ENCODE results near the gene BTN2A1. TPM values are rescaled to one million over a fixed set of nuclear protein-coding genes. Genes with fewer than 3 reads are reported as not detected.

Gene BTN2A1
- total RNA-seq, 1 experiment from 2014 or later, result 11.2 TPM

GRCh38 chr6:26489996-26490964 lies 32.5 kb downstream of the BTN2A1 start:
- Histone ChIP-seq H3K4me1 (ENCODE audit: control insufficient read depth in 1 of 2, insufficient read depth in 2 of 2, low read length in 2 of 2) (no peaks in the 10 kb centered on the region), H3K9ac (ENCODE audit: low read length) (no peak overlapping the region), H3K36me3 (ENCODE audit: control insufficient read depth in 1 of 2, insufficient read depth in 2 of 2, low read length in 2 of 2) (no peaks in the 10 kb centered on the region), H3K79me2 (ENCODE audit: insufficient read depth, low read length) (no peaks in the 10 kb centered on the region), H2AFZ (ENCODE audit: low read depth, low read length, poor library complexity, severe bottlenecking) (no peak overlapping the region), H3K27ac (ENCODE audit: low read depth, low read length) (no peak overlapping the region), H3K9me2 (ENCODE audit: insufficient read depth) (no peaks in the 10 kb centered on the region), H3K4me2 (ENCODE audit: low read length) (no peak overlapping the region), H3K4me3 (replicated peaks in 1 of 2; ENCODE audit: low read depth in 1 of 2, low read length in 2 of 2) (no peak overlapping the region), H3K9me3 (ENCODE audit: control insufficient read depth in 1 of 2, insufficient read depth in 1 of 2, low read depth in 1 of 2, low read length in 2 of 2) (no peaks in the 10 kb centered on the region), H3K27me3 (ENCODE audit: insufficient read depth, low read length) (no peaks in the 10 kb centered on the region), H4K20me1 (ENCODE audit: insufficient read depth) (no peaks in the 10 kb centered on the region)
- ChIA-PET POLR2A (interaction anchor here (1.0 kb wide), 1 partner anchor 16 kb away, joined by 4 read pairs; no protein-coding TSS in a partner anchor), RAD21 (ENCODE audit: low non-redundant PET in 1 of 2, low total read pairs in 2 of 2, uncharacterized antibody in 2 of 2, unreplicated experiment in 2 of 2) (interaction anchor here in 1 of 2 experiments (0.6 kb wide), 1 partner anchor 149 kb away, joined by 4 read pairs; no protein-coding TSS in a partner anchor), CTCF (no interaction called here)
- no peak for DNase-seq (ENCODE audit: low read depth, low spot score)
- intact Hi-C loops (cut with micrococcal nuclease), result no loop called here
- no peak for TF ChIP-seq MAX (IDR thresholded peaks at IDR 0.05)
- no peak for ATAC-seq
- no TSS peak for BruUV-seq (replicated peaks)

- intact Hi-C loops (cut with micrococcal nuclease), result no loop called here
Measured at GRCh38 chr6:26491604-26492003, 33.8 kb downstream of the BTN2A1 start.

More at GRCh38 chr6:26491604-26492003, 33.8 kb downstream of the BTN2A1 start:
- H4K20me1 ChIP-seq (ENCODE audit: insufficient read depth), result no peaks in the 10 kb centered on the region
- no peaks in the 10 kb centered on the region for H3K27me3 ChIP-seq (ENCODE audit: insufficient read depth, low read length)
- no peaks in the 10 kb centered on the region for H3K9me2 ChIP-seq (ENCODE audit: insufficient read depth)
- no peak overlapping the region for H3K27ac ChIP-seq (ENCODE audit: low read depth, low read length)
- ATAC-seq (no peak), DNase-seq (ENCODE audit: low read depth, low spot score) (no peak)
- ChIA-PET POLR2A (no interaction called here), CTCF (no interaction called here), RAD21 (ENCODE audit: low non-redundant PET in 1 of 2, low total read pairs in 2 of 2, uncharacterized antibody in 2 of 2, unreplicated experiment in 2 of 2) (no interaction called here)
- H3K9ac ChIP-seq (ENCODE audit: low read length), result no peak overlapping the region
- no peaks in the 10 kb centered on the region for H3K4me1 ChIP-seq (ENCODE audit: control insufficient read depth in 1 of 2, insufficient read depth in 2 of 2, low read length in 2 of 2)
- BruUV-seq (replicated peaks), result no TSS peak
- no peak overlapping the region for H3K4me3 ChIP-seq (replicated peaks in 1 of 2; ENCODE audit: low read depth in 1 of 2, low read length in 2 of 2)
- no peaks in the 10 kb centered on the region for H3K36me3 ChIP-seq (ENCODE audit: control insufficient read depth in 1 of 2, insufficient read depth in 2 of 2, low read length in 2 of 2)
- H3K79me2 ChIP-seq (ENCODE audit: insufficient read depth, low read length), result no peaks in the 10 kb centered on the region
- TF ChIP-seq ZFX (IDR thresholded peaks at IDR 0.05) (no peak), POLR2A (IDR thresholded peaks at IDR 0.05; ENCODE audit: borderline replicate concordance, extremely low read depth, insufficient read depth, insufficient read length) (no peak), ZNF274 (IDR thresholded peaks at IDR 0.05; ENCODE audit: low read depth, low read length) (no peak), SIN3A (IDR thresholded peaks at IDR 0.05; ENCODE audit: low read depth) (no peak), MAX (IDR thresholded peaks at IDR 0.05) (no peak), SRF (IDR thresholded peaks at IDR 0.05; ENCODE audit: low read depth) (no peak), EZH2 (IDR thresholded peaks at IDR 0.05) (no peak)
- TF ChIP-seq, protein P1, sequence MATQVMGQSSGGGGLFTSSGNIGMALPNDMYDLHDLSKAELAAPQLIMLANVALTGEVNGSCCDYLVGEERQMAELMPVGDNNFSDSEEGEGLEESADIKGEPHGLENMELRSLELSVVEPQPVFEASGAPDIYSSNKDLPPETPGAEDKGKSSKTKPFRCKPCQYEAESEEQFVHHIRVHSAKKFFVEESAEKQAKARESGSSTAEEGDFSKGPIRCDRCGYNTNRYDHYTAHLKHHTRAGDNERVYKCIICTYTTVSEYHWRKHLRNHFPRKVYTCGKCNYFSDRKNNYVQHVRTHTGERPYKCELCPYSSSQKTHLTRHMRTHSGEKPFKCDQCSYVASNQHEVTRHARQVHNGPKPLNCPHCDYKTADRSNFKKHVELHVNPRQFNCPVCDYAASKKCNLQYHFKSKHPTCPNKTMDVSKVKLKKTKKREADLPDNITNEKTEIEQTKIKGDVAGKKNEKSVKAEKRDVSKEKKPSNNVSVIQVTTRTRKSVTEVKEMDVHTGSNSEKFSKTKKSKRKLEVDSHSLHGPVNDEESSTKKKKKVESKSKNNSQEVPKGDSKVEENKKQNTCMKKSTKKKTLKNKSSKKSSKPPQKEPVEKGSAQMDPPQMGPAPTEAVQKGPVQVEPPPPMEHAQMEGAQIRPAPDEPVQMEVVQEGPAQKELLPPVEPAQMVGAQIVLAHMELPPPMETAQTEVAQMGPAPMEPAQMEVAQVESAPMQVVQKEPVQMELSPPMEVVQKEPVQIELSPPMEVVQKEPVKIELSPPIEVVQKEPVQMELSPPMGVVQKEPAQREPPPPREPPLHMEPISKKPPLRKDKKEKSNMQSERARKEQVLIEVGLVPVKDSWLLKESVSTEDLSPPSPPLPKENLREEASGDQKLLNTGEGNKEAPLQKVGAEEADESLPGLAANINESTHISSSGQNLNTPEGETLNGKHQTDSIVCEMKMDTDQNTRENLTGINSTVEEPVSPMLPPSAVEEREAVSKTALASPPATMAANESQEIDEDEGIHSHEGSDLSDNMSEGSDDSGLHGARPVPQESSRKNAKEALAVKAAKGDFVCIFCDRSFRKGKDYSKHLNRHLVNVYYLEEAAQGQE (IDR thresholded peaks at IDR 0.05; ENCODE audit: low read depth), result no peak
- no peak overlapping the region for H3K4me2 ChIP-seq (ENCODE audit: low read length)
- H2AFZ ChIP-seq (ENCODE audit: low read depth, low read length, poor library complexity, severe bottlenecking), result no peak overlapping the region
- H3K9me3 ChIP-seq (ENCODE audit: control insufficient read depth in 1 of 2, insufficient read depth in 1 of 2, low read depth in 1 of 2, low read length in 2 of 2), result no peaks in the 10 kb centered on the region
